GM12891 (cell line): Measurements from ENCODE around the gene HIPK2.
"Not testable (repeated sequence)": the region's sequence is repeated elsewhere in the genome, so short reads cannot be mapped to it uniquely, and the experiment has no call there.

Source experiments
- PAX5 ChIP-seq: IDR thresholded peaks from 2 replicates; pipeline ENCODE4 v1.6.1; 2011; ENCODE audit warnings: low read length, moderate library complexity, mild to moderate bottlenecking; ENCODE audit not compliant: insufficient read depth, severe bottlenecking
- POLR2A ChIP-seq: IDR thresholded peaks from 2 replicates; pipeline ENCODE4 v1.6.1; 2011; ENCODE audit warnings: low read depth, low read length, control low read depth
- POLR2AphosphoS5 ChIP-seq: IDR thresholded peaks from 2 replicates; pipeline ENCODE4 v1.6.1; 2011; ENCODE audit warnings: low read depth, low read length, control low read depth
- SPI1 ChIP-seq: IDR thresholded peaks from 2 replicates; pipeline ENCODE4 v1.6.1; 2011; ENCODE audit warnings: low read depth, low read length, control low read depth
- TAF1 ChIP-seq: IDR thresholded peaks from 2 replicates; pipeline ENCODE4 v1.6.1; 2011; ENCODE audit warnings: low read depth, low read length, control low read depth

- TF ChIP-seq TAF1, POLR2A, POLR2AphosphoS5, SPI1, PAX5: not testable (repeated sequence)
Measured at GRCh38 chr7:139553991-139554700, 223.7 kb downstream of the HIPK2 start.
